ENCODE data around the gene GLUD2.
"Not testable (repeated sequence)": the region's sequence is repeated elsewhere in the genome, so short reads cannot be mapped to it uniquely, and the experiment has no call there.

GLUD2 gene

GRCh38 chrX:121047441-121048419, at the start of gene GLUD2:
GLUD2 (plus strand) TSS chrX:121047610; CDS start chrX:121047685, 75 bp downstream.
- DNase-seq = not testable (repeated sequence)

- DNase-seq = no peak
Measured at GRCh38 chrX:120999413-120999812, 48.0 kb upstream of the GLUD2 start.

- no peak for DNase-seq
Measured at GRCh38 chrX:121000589-121000988, 46.8 kb upstream of the GLUD2 start.

GRCh38 chrX:121008920-121009319, 38.5 kb upstream of the GLUD2 start:
- no peak for DNase-seq

GRCh38 chrX:121009764-121010163, 37.6 kb upstream of the GLUD2 start:
- DNase-seq = no peak

GRCh38 chrX:121010218-121010617, 37.2 kb upstream of the GLUD2 start:
- DNase-seq = no peak

- no peak for DNase-seq
Measured at GRCh38 chrX:121011254-121011653, 36.2 kb upstream of the GLUD2 start.

- DNase-seq = no peak
Measured at GRCh38 chrX:121013897-121014455, 33.4 kb upstream of the GLUD2 start.

- no peak for DNase-seq
Measured at GRCh38 chrX:121014826-121015225, 32.6 kb upstream of the GLUD2 start.

GRCh38 chrX:121028419-121028818, 19.0 kb upstream of the GLUD2 start:
- DNase-seq = peak; percentile 12

GRCh38 chrX:121030083-121030482, 17.3 kb upstream of the GLUD2 start:
- DNase-seq = no peak

- DNase-seq = no peak
Measured at GRCh38 chrX:121032531-121032930, 14.9 kb upstream of the GLUD2 start.

GRCh38 chrX:121036137-121036536, 11.3 kb upstream of the GLUD2 start:
- no peak for DNase-seq

- DNase-seq = no peak
Measured at GRCh38 chrX:121036951-121037350, 10.5 kb upstream of the GLUD2 start.

- no peak for DNase-seq
Measured at GRCh38 chrX:121050781-121051180, 3.4 kb downstream of the GLUD2 start.

- no peak for DNase-seq
Measured at GRCh38 chrX:121052122-121052521, 4.7 kb downstream of the GLUD2 start.

- no peak for DNase-seq
Measured at GRCh38 chrX:121062289-121062688, 14.9 kb downstream of the GLUD2 start.

- DNase-seq = no peak
Measured at GRCh38 chrX:121064579-121064978, 17.2 kb downstream of the GLUD2 start.

- peak; percentile 23 for DNase-seq
Measured at GRCh38 chrX:121084247-121084646, 36.8 kb downstream of the GLUD2 start.

GRCh38 chrX:121084903-121085611, 37.6 kb downstream of the GLUD2 start:
- no peak for DNase-seq

GRCh38 chrX:121085612-121086010, 38.2 kb downstream of the GLUD2 start:
- no peak for DNase-seq

- no peak for DNase-seq
Measured at GRCh38 chrX:121093011-121093410, 45.6 kb downstream of the GLUD2 start.
